ENCODE measurements around the gene RBMY1J. TPM values are rescaled to one million over a fixed set of nuclear protein-coding genes. Genes with fewer than 3 reads are reported as not detected.
"Not testable (repeated sequence)": the region's sequence is repeated elsewhere in the genome, so short reads cannot be mapped to it uniquely, and the experiment has no call there.

The RBMY1J gene
- total RNA-seq: not detected
- long read RNA-seq: 0 reads

DNA sequence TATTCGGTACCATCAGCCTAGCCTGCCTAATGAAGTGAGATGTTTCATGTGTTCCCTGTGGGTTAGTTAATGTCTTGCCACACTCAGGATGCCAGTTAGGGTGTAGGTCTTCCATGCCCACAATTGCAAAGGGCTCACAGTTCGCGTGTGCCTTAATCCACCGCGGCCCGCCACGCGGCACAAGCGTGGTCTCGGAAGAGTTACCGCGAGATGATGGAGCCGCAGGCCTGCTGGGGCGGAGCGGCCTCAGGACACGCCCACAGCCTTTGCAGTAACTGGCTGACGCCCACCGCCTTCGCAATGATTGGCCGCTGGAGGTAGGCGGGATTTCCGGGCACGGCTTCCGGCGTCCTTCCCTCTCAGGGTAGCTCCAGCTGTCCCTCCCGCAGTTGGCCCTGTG lies at the start of gene RBMY1J:
Gene RBMY1J (plus strand): TSS at position 301 of the 400 bp plus-strand sequence. CDS start 2,038 bp downstream, outside the sequence.
- DNase-seq; ATAC-seq; intact Hi-C loops (cut with DNase I): not testable (repeated sequence)

DNA sequence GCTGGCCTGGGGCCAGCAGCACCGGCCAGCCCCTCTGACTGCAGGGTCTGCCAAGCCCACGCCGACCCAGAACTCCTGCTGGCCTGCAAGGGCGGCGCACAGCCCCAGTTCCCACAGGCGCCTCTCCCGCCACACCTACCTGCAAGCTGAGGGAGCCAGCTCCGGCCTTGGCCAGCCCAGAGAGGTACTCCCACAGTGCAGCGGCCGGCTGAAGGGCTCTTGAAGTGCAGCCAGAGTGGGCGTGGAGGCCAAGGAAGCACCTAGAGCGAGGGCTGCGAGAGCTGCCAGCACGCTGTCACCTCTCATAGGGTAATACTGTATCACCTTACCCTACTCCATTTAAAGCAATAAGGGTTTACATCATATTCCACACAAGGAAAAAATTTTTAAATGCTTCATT lies 35.8 kb upstream of the RBMY1J start:
- DNase-seq (no peak), ATAC-seq (no peak)
- intact Hi-C loops (cut with DNase I): no loop called here

DNA sequence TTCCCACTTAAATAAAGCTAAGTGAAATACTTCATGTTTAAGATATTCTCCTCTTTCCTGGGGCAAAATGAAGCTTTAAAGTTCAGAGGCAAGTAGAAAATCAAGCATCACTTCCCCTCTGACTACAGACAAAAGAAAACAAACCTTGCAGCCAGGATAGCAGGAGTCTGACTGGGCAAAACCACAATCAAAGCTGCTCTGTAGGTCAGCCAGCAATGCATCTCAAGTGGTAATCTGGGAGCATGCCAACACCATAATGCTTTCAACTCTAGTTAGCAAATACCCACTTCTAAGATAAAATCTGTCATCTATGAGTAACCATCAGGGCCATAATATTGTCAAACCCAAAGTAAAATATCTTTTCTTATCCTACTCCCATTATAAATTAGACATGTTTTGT lies 32.6 kb upstream of the RBMY1J start:
- no peak for ATAC-seq
- no peak for DNase-seq
- intact Hi-C loops (cut with DNase I): no loop called here

DNA sequence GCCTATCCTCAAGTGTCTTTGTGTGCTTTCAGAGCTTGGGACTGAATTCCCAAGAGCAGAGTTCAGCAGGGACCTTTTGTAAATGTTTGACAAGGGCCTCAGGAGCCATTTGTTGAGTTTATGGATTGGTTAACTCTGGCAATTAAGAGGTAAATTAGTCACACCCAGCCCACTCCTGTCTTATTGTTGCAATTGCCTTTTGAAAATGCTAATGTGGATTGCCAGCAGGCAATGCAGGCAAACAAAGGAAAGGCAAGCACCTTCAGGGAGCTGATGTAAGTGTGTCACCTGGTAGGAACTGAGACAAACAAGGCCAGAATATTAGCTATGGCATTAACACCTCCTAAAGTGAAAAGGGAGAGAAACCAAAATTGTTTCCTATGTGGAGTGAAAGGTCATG lies 29.7 kb upstream of the RBMY1J start:
- intact Hi-C loops (cut with DNase I): no loop called here
- DNase-seq: no peak
- no peak for ATAC-seq

DNA sequence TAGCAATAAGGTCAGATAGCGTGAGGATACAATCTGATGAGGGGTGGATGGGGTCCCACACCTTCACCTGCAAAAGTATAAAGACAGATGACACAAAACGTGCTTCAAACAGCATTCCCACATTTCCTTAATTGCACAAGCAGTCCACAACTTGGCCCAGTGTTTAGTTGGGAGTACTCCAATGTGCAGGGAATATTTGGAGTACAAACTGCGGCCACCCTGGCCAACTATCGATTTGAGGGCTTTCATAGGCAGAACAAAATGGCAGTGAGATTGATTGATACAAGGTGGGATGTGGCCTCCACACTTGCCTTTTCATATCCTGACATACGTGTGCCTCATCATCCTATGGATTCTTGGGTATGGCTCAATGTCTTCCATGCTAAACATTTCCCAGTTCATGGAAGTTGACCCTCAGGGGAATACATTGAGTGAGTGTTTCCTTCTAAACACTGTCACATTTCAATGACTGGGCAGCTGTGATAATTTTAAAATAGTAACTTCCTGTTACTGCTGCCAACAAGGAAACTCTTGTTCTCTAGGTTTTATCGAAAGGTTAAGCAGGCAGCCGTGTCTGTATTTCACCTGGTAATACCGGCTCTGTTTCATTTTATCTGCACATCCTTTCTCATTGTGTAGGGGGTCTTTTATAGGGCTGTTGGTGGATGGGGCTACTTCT lies 41.6 kb downstream of the RBMY1J start:
- intact Hi-C loops (cut with DNase I); DNase-seq; ATAC-seq: not testable (repeated sequence)

DNA sequence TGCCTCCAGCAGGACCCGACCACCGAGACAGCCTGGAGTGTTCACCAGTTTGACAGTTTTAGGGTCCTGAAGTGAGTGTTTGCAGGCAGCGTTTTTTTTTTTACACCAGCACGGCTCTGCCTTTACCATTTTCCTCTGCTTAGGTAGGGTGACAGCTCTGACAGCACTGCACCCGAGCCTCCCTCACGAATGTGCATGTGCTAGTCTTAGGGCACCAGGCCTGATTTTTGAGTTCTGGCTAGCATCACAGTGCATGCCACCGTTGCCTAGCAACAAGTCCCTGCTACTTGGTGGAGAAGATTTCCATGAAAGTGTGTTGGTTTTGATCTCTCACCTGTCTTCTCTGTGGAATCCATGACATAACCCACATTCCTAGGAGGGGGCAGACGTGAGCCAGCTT lies 52.3 kb downstream of the RBMY1J start:
- intact Hi-C loops (cut with DNase I); DNase-seq; ATAC-seq: not testable (repeated sequence)

DNA sequence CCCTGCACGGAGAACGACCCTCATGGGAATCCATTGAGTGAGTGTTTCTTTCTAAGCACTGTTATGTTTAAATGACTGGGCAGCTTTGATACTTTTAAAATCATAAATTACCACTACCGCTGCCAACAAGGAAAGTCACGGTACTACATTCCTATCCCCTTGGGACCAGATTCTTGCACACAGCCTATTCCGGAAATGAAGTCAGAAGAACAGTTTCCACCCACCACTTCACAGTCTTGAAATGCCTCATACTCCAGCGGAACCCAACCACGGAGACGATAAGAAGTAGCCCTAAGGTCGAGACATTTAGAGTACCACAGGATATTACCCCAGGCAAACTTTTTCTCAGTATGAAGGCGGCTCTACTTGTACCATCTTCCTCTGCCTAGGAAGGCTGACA lies 58.8 kb downstream of the RBMY1J start:
- DNase-seq; ATAC-seq; intact Hi-C loops (cut with DNase I): not testable (repeated sequence)

Other genes starting within 250 kb of the RBMY1J start
- gene RBMY1F, start 220.5 kb upstream of the RBMY1J start, total RNA-seq: not detected

All from left cardiac atrium (tissue), 4 donors.